Liver (tissue), 9 donors: ENCODE results near the gene BCL2L1. TPM values are rescaled to one million over a fixed set of nuclear protein-coding genes. Genes with fewer than 3 reads are reported as not detected.

Experiments
- DNase-seq: peaks from one replicate; pipeline ENCODE4 v3.0.0-alpha.2; 2017; ENCODE audit warnings: low spot score
- H3K27ac ChIP-seq, 2 donors: one replicate each; pipeline ENCODE4 v1.7.0; 2013; ENCODE audit warnings: inconsistent platforms in 2 of 2, low read length in 2 of 2, control low read depth in 1 of 2, low read depth in 1 of 2, mild to moderate bottlenecking in 1 of 2
- H3K27me3 ChIP-seq, 4 donors: one replicate each; pipeline versions ENCODE4 v1.6.1 to v1.7.0; 2013; ENCODE audit warnings: low read length in 3 of 4, inconsistent platforms in 1 of 4, mild to moderate bottlenecking in 1 of 4, moderate library complexity in 1 of 4; ENCODE audit not compliant: control insufficient read depth in 4 of 4, insufficient read depth in 4 of 4
- H3K36me3 ChIP-seq, 4 donors: one replicate each; pipeline versions ENCODE4 v1.6.1 to v1.7.0; 2013; ENCODE audit warnings: low read length in 3 of 4, mild to moderate bottlenecking in 3 of 4, low read depth in 1 of 4, moderate library complexity in 1 of 4; ENCODE audit not compliant: control insufficient read depth in 4 of 4, insufficient read depth in 3 of 4
- H3K4me1 ChIP-seq, 4 donors: one replicate each; pipeline versions ENCODE4 v1.6.1 to v1.7.0; 2013; ENCODE audit warnings: low read length in 3 of 4, mild to moderate bottlenecking in 3 of 4, moderate library complexity in 1 of 4; ENCODE audit not compliant: control insufficient read depth in 4 of 4, insufficient read depth in 4 of 4
- H3K4me3 ChIP-seq, 3 donors: one replicate each; pipeline versions ENCODE4 v1.6.1 to v1.7.0; 2013; ENCODE audit warnings: low read length in 3 of 3, control low read depth in 1 of 3, low read depth in 1 of 3, mild to moderate bottlenecking in 1 of 3
- H3K9ac ChIP-seq, 2 donors: one replicate each; pipeline ENCODE4 v1.7.0; 2013; ENCODE audit warnings: low read length in 2 of 2, mild to moderate bottlenecking in 2 of 2, moderate library complexity in 2 of 2, control low read depth in 1 of 2, low read depth in 1 of 2
- H3K9me3 ChIP-seq, 4 donors: one replicate each; pipeline versions ENCODE4 v1.6.1 to v1.7.0; 2013; ENCODE audit warnings: low read length in 3 of 4; ENCODE audit not compliant: control insufficient read depth in 4 of 4
- EGR1 ChIP-seq, 2 donors: IDR thresholded peaks; 2 replicates each; pipeline ENCODE4 v1.6.1; 2016 to 2018; ENCODE audit warnings: antibody characterized with exemption in 2 of 2, low read depth in 2 of 2
- FOXA1 ChIP-seq: IDR thresholded peaks from 2 replicates; pipeline ENCODE4 v1.6.1; 2016; ENCODE audit warnings: antibody characterized with exemption
- FOXA2 ChIP-seq: IDR thresholded peaks from 2 replicates; pipeline ENCODE4 v1.6.1; 2016; ENCODE audit warnings: antibody characterized with exemption
- GABPA ChIP-seq, 2 donors: IDR thresholded peaks in 1 of 2; conservative IDR thresholded peaks in 1 of 2; 2 replicates each; pipeline ENCODE4 v1.6.1; 2016; ENCODE audit warnings: antibody characterized with exemption in 2 of 2, mild to moderate bottlenecking in 1 of 2, moderate library complexity in 1 of 2
- HNF4A ChIP-seq, 2 donors: conservative IDR thresholded peaks; 2 replicates each; pipeline ENCODE4 v1.6.1; 2016; ENCODE audit warnings: antibody characterized with exemption in 2 of 2, mild to moderate bottlenecking in 2 of 2
- HNF4G ChIP-seq: IDR thresholded peaks from 2 replicates; pipeline ENCODE4 v1.6.1; 2016; ENCODE audit warnings: antibody characterized with exemption
- JUND ChIP-seq, 2 donors: IDR thresholded peaks; 2 replicates each; pipeline ENCODE4 v1.6.1; 2016; ENCODE audit warnings: antibody characterized with exemption in 2 of 2
- NR2F2 ChIP-seq: IDR thresholded peaks from 2 replicates; pipeline ENCODE4 v1.6.1; 2016; ENCODE audit warnings: antibody characterized with exemption
- RAD21 ChIP-seq, 2 donors: IDR thresholded peaks; 2 replicates each; pipeline ENCODE4 v1.6.1; 2016; ENCODE audit warnings: antibody characterized with exemption in 2 of 2, mild to moderate bottlenecking in 2 of 2
- RXRA ChIP-seq, 2 donors: IDR thresholded peaks; 2 replicates each; pipeline ENCODE4 v1.6.1; 2017 to 2018; ENCODE audit warnings: antibody characterized with exemption in 2 of 2, mild to moderate bottlenecking in 1 of 2
- SP1 ChIP-seq: IDR thresholded peaks from 2 replicates; pipeline ENCODE4 v1.6.1; 2018; ENCODE audit warnings: antibody characterized with exemption, mild to moderate bottlenecking
- TAF1 ChIP-seq: conservative IDR thresholded peaks from 2 replicates; pipeline ENCODE4 v1.6.1; 2016; ENCODE audit warnings: antibody characterized with exemption, mild to moderate bottlenecking
- YY1 ChIP-seq: IDR thresholded peaks from 2 replicates; pipeline ENCODE4 v1.6.1; 2016; ENCODE audit warnings: antibody characterized with exemption, mild to moderate bottlenecking
- WGBS: extraction: QIAGEN DNeasy Blood & Tissue Kit; methylation state at CpG from one replicate; pipeline ENCODE4 v1.1.7; 2013; 5-methylcytosine and 5-hydroxymethylcytosine counted together
- polyA plus RNA-seq, 2 donors: library from polyadenylated mRNA; stranded (reverse) in 1 of 2; unstranded in 1 of 2; fragments of 200-250 nt in 1 of 2; fragments of >200 nt in 1 of 2; fragmentation: Nextera tagmentation in 1 of 2; extraction: Ambion mirVana in 1 of 2; gene quantifications; one replicate each; pipeline versions ENCODE4 v1.2.1 to v1.2.3, GENCODE V29; 2013 to 2015
- total RNA-seq, 2 donors: library from RNA; depleted of rRNA; stranded (reverse); fragments of >200 nt; gene quantifications; one replicate each; pipeline ENCODE4 v1.2.3, GENCODE V29; 2014
- TF ChIP-seq, protein P1 (sequence below): IDR thresholded peaks from 2 replicates; pipeline ENCODE4 v1.6.1; 2016; ENCODE audit warnings: antibody characterized with exemption
- TF ChIP-seq, protein P2 (sequence below): IDR thresholded peaks from 2 replicates; pipeline ENCODE4 v1.6.1; 2016; ENCODE audit warnings: antibody characterized with exemption
- TF ChIP-seq, protein P3 (sequence below): IDR thresholded peaks from 2 replicates; pipeline ENCODE4 v1.6.1; 2016; ENCODE audit warnings: antibody characterized with exemption
- TF ChIP-seq, protein P4 (sequence below): IDR thresholded peaks from 2 replicates; pipeline ENCODE4 v1.6.1; 2016; ENCODE audit warnings: antibody characterized with exemption, mild to moderate bottlenecking
- TF ChIP-seq, protein P5 (sequence below): fragments of 150-350 bp; IDR thresholded peaks from 2 replicates; pipeline ENCODE4 v1.5.1; 2017; ENCODE audit warnings: improper control_type of control experiment, low read depth, low read length; ENCODE audit not compliant: missing input control
- donor health status: healthy.
- donor health status: healthy.
- donor health status: healthy.
- donor health status: healthy.
- donor health status: healthy.

Gene BCL2L1
- total and polyA plus RNA-seq, 4 donors = 29.7 to 124 (median 46.0) TPM

DNA sequence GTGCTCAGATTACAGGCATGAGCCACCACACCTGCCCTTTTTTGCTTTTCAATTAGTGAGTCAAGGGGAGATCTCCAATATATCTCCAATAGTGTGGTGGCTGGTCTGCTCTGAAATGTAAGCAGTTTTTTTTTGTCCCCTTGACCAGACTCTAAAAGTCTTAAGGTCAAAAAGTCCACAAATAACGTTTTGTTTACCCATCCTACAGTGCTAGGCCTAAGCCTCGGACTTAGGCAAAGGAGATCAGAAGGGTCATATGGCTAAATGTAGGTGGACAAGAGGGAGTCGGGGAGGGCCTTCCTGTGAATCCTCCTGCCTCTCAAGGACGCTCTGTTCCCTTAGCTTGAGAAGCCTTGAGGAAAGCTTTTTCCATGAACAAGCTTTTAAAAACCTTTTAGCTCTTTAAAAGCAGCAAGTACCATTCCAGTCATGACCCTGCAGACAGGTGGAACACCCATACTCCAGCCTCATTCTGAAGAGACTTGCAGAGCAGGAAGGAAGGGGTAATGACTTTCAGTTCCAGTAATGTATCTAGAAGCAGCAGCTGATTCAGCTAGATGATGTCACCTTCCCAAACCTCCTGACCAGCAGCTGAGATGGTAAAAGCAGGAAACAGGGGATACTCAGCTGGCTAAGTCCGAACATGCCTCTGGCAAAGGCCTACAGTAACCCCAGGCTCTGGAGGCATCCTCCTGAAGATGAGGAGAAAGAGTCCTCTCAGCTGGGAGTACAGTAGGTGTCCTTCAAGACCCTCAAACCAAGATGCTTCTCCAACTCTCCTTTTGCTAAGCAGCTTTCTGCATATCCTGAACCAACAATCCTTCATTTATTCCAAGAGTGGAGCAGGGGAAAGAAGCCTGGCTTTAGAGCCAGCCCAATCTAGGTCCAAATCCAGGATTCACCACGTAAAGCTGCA, 23.6 kb downstream of the BCL2L1 start (continued):
- TF ChIP-seq HNF4G = peak; percentile 58
- peak; percentile 71 to 90 for TF ChIP-seq HNF4A (conservative IDR thresholded peaks at IDR 0.05)

DNA sequence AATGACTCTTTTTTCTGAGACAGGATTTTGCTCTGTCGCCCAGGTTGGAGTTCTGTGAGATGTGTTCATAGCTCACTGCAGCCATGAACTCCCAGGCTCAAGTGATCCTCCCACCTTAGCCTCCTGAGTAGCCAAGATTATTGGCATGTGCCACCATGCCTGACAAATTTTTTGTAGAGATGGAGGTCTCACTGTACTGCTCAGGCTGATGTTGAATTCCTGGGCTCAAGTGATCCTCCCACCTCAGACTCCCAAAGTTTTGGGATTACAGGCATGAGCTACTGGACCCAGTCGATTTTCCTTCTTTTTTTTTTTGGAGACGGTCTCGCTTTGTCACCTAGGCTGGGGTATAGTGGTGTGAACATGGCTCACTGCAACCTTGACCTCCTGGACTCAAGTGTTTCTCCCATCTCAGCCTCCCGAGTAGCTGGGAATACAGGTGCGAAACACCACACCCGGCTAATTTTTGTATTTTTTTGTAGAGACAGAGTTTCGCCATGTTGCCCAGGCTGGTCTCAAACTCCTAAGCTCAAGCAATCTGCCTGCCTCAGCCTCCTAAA, 24.3 kb downstream of the BCL2L1 start:
- 89% methylated on average over 8 of the region's 8 CpGs for WGBS
- Histone ChIP-seq H3K4me1 (peaks cover 17 to 56% (median 31%) of the 10 kb centered on the region in 4 donors), H3K4me3 (no peak overlapping the region), H3K27me3 (no peaks in the 10 kb centered on the region), H3K9me3 (no peaks in the 10 kb centered on the region), H3K27ac (peak overlapping the region; percentile 89 to 97), H3K9ac (no peak overlapping the region), H3K36me3 (no peaks in the 10 kb centered on the region)
- no peak for DNase-seq
- TF ChIP-seq, protein P1, sequence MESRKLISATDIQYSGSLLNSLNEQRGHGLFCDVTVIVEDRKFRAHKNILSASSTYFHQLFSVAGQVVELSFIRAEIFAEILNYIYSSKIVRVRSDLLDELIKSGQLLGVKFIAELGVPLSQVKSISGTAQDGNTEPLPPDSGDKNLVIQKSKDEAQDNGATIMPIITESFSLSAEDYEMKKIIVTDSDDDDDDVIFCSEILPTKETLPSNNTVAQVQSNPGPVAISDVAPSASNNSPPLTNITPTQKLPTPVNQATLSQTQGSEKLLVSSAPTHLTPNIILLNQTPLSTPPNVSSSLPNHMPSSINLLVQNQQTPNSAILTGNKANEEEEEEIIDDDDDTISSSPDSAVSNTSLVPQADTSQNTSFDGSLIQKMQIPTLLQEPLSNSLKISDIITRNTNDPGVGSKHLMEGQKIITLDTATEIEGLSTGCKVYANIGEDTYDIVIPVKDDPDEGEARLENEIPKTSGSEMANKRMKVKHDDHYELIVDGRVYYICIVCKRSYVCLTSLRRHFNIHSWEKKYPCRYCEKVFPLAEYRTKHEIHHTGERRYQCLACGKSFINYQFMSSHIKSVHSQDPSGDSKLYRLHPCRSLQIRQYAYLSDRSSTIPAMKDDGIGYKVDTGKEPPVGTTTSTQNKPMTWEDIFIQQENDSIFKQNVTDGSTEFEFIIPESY = no peak
- TF ChIP-seq FOXA2 = no peak
- no peak for TF ChIP-seq SP1
- TF ChIP-seq JUND (IDR thresholded peaks at IDR 0.05) = no peak
- no peak for TF ChIP-seq RAD21 (IDR thresholded peaks at IDR 0.05)
- no peak for TF ChIP-seq YY1
- no peak for TF ChIP-seq GABPA (IDR thresholded peaks at IDR 0.05 in 1 of 2, conservative IDR thresholded peaks at IDR 0.05 in 1 of 2)
- TF ChIP-seq NR2F2 = no peak
- TF ChIP-seq EGR1 (IDR thresholded peaks at IDR 0.05; ENCODE audit: low read depth in 2 of 2) = no peak
- TF ChIP-seq, protein P2, sequence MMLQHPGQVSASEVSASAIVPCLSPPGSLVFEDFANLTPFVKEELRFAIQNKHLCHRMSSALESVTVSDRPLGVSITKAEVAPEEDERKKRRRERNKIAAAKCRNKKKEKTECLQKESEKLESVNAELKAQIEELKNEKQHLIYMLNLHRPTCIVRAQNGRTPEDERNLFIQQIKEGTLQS = no peak
- TF ChIP-seq HNF4A (conservative IDR thresholded peaks at IDR 0.05) = no peak
- no peak for TF ChIP-seq HNF4G
- no peak for TF ChIP-seq RXRA (IDR thresholded peaks at IDR 0.05)
- TF ChIP-seq TAF1 = no peak
- no peak for TF ChIP-seq FOXA1
- TF ChIP-seq, protein P3, sequence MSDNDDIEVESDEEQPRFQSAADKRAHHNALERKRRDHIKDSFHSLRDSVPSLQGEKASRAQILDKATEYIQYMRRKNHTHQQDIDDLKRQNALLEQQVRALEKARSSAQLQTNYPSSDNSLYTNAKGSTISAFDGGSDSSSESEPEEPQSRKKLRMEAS = no peak
- TF ChIP-seq, protein P4, sequence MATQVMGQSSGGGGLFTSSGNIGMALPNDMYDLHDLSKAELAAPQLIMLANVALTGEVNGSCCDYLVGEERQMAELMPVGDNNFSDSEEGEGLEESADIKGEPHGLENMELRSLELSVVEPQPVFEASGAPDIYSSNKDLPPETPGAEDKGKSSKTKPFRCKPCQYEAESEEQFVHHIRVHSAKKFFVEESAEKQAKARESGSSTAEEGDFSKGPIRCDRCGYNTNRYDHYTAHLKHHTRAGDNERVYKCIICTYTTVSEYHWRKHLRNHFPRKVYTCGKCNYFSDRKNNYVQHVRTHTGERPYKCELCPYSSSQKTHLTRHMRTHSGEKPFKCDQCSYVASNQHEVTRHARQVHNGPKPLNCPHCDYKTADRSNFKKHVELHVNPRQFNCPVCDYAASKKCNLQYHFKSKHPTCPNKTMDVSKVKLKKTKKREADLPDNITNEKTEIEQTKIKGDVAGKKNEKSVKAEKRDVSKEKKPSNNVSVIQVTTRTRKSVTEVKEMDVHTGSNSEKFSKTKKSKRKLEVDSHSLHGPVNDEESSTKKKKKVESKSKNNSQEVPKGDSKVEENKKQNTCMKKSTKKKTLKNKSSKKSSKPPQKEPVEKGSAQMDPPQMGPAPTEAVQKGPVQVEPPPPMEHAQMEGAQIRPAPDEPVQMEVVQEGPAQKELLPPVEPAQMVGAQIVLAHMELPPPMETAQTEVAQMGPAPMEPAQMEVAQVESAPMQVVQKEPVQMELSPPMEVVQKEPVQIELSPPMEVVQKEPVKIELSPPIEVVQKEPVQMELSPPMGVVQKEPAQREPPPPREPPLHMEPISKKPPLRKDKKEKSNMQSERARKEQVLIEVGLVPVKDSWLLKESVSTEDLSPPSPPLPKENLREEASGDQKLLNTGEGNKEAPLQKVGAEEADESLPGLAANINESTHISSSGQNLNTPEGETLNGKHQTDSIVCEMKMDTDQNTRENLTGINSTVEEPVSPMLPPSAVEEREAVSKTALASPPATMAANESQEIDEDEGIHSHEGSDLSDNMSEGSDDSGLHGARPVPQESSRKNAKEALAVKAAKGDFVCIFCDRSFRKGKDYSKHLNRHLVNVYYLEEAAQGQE = no peak
- TF ChIP-seq, protein P5, sequence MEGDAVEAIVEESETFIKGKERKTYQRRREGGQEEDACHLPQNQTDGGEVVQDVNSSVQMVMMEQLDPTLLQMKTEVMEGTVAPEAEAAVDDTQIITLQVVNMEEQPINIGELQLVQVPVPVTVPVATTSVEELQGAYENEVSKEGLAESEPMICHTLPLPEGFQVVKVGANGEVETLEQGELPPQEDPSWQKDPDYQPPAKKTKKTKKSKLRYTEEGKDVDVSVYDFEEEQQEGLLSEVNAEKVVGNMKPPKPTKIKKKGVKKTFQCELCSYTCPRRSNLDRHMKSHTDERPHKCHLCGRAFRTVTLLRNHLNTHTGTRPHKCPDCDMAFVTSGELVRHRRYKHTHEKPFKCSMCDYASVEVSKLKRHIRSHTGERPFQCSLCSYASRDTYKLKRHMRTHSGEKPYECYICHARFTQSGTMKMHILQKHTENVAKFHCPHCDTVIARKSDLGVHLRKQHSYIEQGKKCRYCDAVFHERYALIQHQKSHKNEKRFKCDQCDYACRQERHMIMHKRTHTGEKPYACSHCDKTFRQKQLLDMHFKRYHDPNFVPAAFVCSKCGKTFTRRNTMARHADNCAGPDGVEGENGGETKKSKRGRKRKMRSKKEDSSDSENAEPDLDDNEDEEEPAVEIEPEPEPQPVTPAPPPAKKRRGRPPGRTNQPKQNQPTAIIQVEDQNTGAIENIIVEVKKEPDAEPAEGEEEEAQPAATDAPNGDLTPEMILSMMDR = no peak
